ENCODE results near the gene SH3TC1. TPM values are rescaled to one million over a fixed set of nuclear protein-coding genes. Genes with fewer than 3 reads are reported as not detected.

Gene SH3TC1
- total and polyA plus RNA-seq, 9 donors, result 1.1 to 34.5 (median 5.4) TPM

- intact Hi-C loops (cut with DNase I), result loop anchor here in 1 of 4 donors (10.0 kb wide), 2 partner anchors 68 to 128 kb away; no protein-coding TSS in a partner anchor
- TF ChIP-seq EP300 (IDR thresholded peaks at IDR 0.05) (no peak), CTCF (IDR thresholded peaks at IDR 0.05) (no peak), POLR2A (IDR thresholded peaks at IDR 0.05) (no peak)
- Histone ChIP-seq H3K4me1 (ENCODE audit: insufficient read depth) (peaks cover 53% of the 10 kb centered on the region), H3K4me3 (no peak overlapping the region), H3K27ac (no peak overlapping the region), H3K9me3 (no peaks in the 10 kb centered on the region), H3K36me3 (no peaks in the 10 kb centered on the region), H3K27me3 (no peaks in the 10 kb centered on the region)
- 61 to 71% (median 66%) methylated on average over 24 of the region's 24 CpGs for WGBS, 3 donors
- peak; percentile 64 to 78 (median 73) for DNase-seq
Measured at GRCh38 chr4:8276358-8277240, 77.5 kb downstream of the SH3TC1 start.

- Histone ChIP-seq H3K4me1 (ENCODE audit: insufficient read depth) (peaks cover 50% of the 10 kb centered on the region), H3K36me3 (no peaks in the 10 kb centered on the region), H3K4me3 (no peak overlapping the region), H3K9me3 (no peaks in the 10 kb centered on the region), H3K27me3 (no peaks in the 10 kb centered on the region), H3K27ac (peak overlapping the region in 1 of 2 donors; percentile 73)
- TF ChIP-seq CTCF (IDR thresholded peaks at IDR 0.05), result no peak
- no peak for TF ChIP-seq POLR2A (IDR thresholded peaks at IDR 0.05)
- TF ChIP-seq EP300 (IDR thresholded peaks at IDR 0.05), result no peak
- 91 to 92% (median 91%) methylated on average over 11 of the region's 11 CpGs for WGBS, 3 donors
- peak in 3 of 5 donors; percentile 23 to 36 (median 36) for DNase-seq
- intact Hi-C loops (cut with DNase I), result loop anchor here in 1 of 4 donors (10.0 kb wide), 2 partner anchors 67 to 127 kb away; no protein-coding TSS in a partner anchor
Measured at GRCh38 chr4:8277356-8278008, 78.4 kb downstream of the SH3TC1 start.

GRCh38 chr4:8278009-8278395, 78.9 kb downstream of the SH3TC1 start:
- intact Hi-C loops (cut with DNase I), result loop anchor here in 1 of 4 donors (10.0 kb wide), 2 partner anchors 67 to 127 kb away; no protein-coding TSS in a partner anchor
- Histone ChIP-seq H3K27me3 (no peaks in the 10 kb centered on the region), H3K27ac (peak overlapping the region in 1 of 2 donors; percentile 73), H3K4me1 (ENCODE audit: insufficient read depth) (peaks cover 45% of the 10 kb centered on the region), H3K9me3 (no peaks in the 10 kb centered on the region), H3K4me3 (no peak overlapping the region), H3K36me3 (no peaks in the 10 kb centered on the region)
- no peak for TF ChIP-seq POLR2A (IDR thresholded peaks at IDR 0.05)
- TF ChIP-seq CTCF (IDR thresholded peaks at IDR 0.05), result no peak
- TF ChIP-seq EP300 (IDR thresholded peaks at IDR 0.05), result no peak
- DNase-seq, result peak in 2 of 5 donors; percentile 43
- 54 to 66% (median 57%) methylated on average over 6 of the region's 6 CpGs for WGBS, 3 donors

GRCh38 chr4:8278421-8279287, 79.6 kb downstream of the SH3TC1 start:
- Histone ChIP-seq H3K36me3 (no peaks in the 10 kb centered on the region), H3K9me3 (no peaks in the 10 kb centered on the region), H3K4me3 (no peak overlapping the region), H3K27ac (peak overlapping the region; percentile 67 to 73), H3K27me3 (no peaks in the 10 kb centered on the region), H3K4me1 (ENCODE audit: insufficient read depth) (peaks cover 45% of the 10 kb centered on the region)
- 21 to 24% (median 22%) methylated on average over 17 of the region's 17 CpGs for WGBS, 3 donors
- peak in 4 of 5 donors; percentile 65 to 76 (median 68) for DNase-seq
- TF ChIP-seq EP300 (IDR thresholded peaks at IDR 0.05) (no peak), CTCF (IDR thresholded peaks at IDR 0.05) (no peak), POLR2A (IDR thresholded peaks at IDR 0.05) (no peak)
- intact Hi-C loops (cut with DNase I), result loop anchor here in 1 of 4 donors (10.0 kb wide), 2 partner anchors 66 to 126 kb away; no protein-coding TSS in a partner anchor
